HG02943 (cell line): ENCODE data around the gene TRPV4.

Experiments
- ATAC-seq: cut with Tn5 transposase; IDR thresholded peaks from one replicate; pipeline ENCODE4 v1.9.1; 2021; ENCODE audit warnings: mild to moderate bottlenecking, low read depth, moderate library complexity; ENCODE audit not compliant: unreplicated experiment

The TRPV4 gene

DNA sequence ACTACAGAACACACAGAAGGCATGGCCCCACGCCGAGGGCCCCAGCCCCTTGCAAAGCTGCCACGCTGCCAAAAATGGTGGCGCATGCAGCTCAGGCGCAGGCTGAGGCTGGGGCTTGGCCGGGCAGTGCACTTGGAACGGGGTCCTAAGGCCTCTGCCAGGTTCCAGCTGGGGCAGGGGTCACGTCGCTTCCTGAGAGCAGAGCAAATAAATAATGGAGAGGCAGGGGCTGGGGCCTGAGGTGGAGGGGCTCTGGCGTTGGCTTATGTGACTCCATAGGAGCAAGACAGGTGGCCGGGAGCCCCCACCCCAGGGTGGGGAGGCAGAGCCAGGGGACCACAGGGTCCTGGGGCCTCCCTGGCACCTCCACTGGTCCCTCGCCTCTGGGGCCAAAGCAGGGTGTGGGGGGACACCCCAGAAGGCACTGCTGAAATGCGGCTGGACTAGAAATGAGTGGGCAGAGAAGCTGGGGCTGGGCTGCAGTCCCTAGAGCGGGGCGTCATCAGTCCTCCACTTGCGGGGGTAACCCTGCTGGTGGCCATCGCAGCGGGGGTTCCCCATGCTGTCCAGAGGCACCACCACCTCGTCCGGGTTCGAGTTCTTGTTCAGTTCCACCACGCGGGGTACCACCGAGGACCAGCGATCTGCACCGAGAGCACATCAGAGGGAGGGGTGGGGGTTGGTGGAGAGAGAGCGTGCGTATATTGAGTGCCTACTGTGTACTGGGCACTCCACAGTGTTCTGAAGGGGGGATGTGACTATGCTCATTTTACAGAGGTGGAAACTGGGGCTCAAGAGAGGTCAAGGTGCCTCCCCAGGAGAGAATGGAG is 49.8 kb downstream of the TRPV4 start:
- ATAC-seq: no peak

DNA sequence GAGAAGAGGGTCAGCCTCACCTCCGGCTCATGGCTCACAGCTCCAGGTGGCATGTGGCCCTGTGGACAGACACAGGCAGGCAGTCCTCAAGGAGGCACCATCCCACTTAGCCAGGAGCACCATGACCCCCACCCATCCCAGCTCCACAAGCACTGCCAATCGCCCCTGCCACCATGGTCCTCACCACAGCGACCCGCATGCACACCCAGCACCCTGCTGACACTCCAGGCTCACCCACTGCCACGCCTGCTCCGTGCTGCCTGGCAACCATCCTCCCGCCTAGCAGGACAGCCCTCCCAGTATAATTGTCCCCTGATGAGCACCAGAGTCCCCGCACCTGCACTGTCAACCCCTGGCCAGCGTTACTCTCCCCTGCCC is 50.9 kb downstream of the TRPV4 start:
- ATAC-seq: no peak

DNA sequence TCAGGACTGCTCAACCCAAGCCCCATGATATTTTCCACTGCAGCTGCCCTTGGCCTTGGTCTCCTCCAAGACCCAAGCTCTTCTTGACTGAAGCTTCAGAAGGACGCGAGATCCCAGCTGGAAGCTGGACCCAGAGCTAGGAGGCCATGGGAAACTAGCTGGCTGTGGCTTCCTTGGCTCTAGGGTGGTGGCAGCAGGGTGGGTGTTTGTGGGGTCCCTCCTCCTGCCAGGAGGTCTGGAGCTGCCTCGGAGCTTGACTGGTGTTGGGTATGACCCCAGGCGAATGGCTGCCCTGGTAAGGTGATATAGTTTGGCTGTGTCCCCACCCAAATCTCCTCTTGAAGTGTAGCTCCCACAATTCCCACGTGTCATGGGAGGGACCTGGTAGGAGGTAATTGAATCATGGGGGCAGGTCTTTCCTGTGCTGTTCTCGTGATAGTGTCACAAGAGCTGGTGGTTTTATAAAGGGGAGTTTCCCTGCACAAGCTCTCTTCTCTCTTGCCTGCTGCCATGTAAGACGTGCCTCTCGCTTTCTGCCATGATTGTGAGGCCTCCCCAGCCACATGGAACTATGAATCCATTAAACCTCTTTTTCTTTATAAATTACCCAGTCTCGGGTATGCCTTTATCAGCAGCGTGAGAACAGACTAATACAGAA is 51.4 kb downstream of the TRPV4 start:
- no peak for ATAC-seq

DNA sequence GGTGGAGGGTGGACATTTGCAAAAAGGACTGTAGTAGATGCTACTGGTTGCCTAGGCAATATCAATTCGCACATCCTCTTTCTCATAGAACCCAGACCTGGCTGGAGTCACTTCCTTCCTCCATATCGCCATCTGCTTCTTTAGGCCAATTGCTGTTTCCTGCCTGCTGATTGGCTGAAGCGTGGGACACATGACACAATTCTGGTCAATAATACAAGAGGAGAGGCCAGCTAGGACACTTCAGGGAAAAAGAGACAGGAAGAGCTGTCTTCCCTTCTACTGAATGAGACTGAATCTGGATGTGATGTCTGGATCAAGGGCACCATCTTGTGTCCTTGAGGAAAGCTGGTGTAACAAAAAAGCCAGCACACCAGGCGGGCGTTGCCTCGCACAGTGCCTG is 53.8 kb downstream of the TRPV4 start:
- no peak for ATAC-seq

DNA sequence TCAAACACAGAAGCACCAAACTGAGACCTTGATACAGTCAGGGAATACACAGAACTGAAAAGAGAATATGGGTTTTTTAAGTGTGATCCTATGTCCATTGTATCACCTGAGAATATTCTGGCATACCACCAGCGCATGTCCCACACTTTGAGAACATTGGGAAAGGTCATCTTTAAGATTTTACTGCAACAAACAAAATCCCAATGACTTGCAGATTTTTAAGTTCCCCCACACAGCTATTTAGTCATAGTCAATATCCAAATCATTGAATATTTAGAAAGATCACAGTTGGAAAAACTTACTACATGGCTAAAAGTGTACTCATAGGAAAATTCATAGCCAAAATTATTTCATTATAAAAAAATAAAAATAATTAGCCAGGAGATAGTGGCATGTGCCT is 54.5 kb downstream of the TRPV4 start:
- no peak for ATAC-seq

DNA sequence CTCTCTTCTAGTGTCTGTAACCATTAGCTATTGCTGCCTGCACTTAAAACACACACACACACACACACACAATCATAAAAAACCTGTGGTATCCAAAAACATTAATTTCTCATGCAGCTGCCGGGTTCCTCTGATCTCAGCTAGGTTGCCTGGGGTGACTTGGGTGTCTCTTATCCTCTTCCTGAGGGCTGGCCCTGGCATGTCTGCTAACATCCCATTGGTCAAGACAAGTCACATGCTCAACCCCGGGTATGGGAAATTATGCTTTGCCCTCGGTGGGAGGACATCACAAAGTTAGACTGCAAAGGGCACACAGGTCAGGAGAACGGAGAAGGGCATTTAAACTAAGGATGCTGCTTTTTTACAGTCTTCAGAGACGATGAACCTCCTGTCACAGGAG is 55.7 kb downstream of the TRPV4 start:
- no peak for ATAC-seq

DNA sequence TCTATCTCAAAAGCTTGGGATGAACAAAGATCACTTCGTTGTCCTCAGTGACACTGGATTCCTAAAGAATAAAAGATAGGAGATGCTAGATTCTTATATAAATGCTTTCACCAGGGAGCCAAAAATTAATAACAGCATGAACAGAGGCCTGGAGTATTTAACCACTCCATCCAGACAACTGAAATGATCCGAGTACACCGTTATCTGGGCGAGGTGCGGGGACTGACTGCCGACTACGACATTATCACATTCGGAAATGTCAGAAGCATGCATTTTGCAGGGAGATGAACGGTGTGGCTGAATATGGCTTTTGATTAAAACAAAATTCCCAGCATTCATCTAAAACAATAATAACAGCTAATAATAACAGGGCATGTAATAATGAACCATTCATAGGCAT is 56.6 kb downstream of the TRPV4 start:
- no peak for ATAC-seq

DNA sequence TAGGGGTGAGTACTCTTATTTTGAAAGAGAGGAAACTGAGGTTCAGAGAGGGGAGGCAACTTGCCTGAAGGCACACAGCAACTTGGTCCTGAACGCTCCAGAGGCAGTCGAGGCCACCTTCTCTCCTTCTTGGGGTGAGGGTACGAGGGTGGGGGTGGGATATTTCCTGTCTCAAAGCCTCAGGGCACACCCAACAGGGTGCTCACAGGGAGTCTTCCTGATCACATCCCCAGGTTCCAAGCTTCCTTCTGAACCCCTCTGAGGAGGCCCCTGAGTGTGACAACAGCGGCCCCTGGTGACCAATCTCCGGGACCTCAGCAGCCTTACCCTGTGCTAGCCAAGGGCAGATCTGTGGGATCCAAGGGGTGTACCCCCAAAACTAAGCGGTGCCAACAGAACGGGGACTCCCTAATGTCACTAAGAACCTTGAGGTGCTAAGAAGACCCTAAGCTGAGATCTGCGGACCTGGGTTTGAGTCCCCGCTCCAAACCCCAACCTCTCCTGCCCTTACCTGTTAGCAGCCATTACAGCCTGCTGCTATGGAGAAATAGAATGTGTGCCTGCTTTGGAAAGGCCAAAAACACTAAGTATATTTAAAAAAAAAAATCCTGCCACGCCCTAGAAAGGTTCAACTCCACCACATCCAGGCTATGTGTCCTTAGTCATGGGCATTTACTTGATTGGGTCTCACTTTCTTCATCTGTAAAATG is 57.9 kb downstream of the TRPV4 start:
- ATAC-seq: no peak

DNA sequence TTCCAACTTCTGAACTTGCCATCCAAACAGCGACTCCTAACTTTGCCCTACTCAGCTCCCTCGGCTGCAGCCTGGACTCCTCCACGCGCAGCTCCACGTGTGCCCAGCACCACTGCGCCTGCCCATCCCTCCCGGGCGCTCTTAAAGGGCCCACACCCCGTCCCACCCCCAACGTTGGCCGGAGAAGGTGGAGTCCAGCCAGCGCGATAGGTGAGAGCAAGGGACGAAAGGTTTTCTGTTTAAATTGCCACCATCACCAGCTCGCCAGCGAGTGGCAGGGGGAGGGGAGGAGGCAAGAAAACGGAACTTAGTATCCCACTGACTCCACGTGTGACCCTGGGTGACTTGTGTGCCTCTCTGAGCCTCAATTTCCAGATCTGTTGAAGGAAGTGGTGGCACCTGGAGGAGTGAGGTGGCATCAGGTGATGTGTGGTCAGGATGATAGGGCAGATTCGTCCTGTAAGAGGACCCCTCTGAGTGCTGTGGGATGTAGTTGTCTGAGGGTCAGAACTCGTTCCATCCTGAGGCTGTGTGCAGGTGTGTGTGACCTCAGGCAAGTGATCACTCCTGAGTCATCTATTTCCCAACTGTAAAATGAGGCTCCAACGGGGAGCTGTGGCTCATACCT is 59.7 kb downstream of the TRPV4 start:
- ATAC-seq: no peak

DNA sequence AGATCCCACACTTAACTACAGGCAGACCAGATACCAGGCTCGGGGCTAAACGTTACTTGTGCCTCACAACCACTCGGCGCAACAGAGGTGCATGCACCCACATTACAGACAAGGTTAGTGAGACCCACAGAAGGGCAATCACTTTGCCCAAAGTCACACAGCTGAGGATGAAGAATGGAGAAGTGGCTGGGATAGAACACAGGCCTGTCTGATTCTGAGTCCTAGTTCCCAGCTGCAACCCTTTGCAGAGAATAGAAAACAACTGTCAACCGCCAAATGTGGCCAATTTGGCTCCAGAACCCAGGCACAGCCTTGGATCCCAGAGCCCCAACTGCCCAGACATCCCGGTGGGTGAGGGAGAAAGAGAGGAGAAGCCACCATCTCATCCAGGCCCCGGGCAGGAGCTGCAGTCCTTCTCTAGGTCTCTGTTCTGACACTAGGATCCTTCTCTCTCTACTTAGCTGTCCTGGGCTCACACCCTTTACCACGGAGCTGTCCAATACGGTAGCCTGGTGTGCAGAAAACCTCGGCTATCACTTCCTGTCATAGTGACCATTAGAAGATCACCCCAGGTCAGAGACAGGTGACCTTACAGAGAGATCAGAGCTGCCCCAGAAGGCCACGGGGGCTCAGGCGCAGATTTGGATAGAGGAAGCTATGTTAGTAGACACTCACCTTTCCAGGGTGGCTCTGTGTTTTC is 60.4 kb downstream of the TRPV4 start:
- ATAC-seq: no peak

DNA sequence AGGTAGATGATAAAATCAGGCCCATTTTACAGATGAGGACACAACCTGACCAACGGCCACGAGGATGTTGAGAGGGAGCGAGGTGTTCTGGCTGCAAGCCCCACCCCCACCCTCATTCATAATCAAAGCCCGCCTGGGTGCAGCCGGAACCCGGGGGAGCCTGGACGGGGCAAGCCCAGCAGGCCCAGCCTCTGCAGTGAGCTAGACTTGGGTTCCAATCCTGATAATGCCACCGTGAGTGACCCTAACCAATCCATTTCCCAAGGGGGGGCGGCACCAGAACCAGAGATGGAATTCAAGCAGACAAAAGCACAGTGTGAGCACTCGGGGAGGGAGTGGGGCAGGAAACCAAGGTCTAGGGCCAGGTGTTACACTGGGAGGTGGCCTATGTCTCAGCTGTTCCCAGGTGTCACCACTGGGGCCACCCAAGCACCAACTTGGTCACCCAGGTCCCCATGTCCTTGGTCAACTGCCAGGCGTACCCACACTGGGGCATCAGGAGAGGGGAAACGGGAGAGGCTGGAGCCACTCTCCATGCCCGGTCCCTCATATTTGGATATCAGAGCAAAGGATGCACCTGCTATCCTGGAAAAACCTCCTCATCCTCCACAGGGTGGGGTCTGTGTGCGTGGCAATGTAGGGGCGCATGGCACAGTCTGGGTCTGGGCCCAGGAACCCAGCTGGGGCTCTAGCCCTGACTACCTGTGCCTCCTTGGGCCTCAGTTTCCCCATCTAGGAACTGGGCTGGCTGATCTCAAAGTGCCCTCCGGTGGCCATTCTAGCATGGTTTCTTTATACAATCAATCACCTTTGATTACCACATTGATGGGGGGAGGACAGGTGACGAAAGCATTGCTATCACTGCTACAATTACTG is 61.2 kb downstream of the TRPV4 start:
- no peak for ATAC-seq

DNA sequence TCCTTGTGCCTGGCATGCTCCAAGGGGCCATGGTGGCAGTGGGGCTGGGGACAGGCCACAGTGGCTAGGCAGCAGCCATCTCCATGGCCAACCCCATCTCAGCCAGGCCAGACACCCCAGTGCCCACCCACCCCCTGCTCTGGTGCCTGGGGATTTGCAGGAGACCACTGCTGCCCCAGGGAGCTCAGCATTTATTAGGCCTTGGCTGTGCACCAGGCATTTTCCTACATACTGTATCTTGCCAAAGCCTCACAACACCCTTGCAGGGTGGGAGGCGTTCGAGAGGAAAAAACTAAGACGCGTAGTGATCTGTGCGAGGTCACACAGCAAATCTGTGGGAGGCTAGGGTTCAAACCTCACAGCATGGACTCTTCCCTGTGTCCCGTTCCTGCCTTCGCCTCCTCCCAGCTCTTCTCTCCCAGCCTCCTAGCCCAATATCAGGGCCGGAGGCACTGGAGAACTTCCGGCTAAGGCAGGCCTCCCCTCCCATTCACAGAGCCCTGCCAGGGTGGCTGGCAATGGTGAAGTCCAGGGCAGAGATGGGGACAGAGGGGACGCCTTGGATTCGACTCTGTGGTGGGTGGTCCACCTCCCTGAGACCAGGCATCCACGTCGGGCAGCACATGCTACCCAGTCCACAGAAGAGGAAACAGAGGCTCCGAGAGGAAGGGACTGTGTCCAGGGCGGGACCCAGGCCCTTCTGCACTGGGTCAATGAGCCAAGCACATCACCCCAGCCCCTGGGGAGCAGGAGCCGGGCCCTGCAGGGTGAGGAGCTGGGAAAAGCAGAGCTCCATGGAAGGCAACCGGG is 62.1 kb downstream of the TRPV4 start:
- no peak for ATAC-seq

DNA sequence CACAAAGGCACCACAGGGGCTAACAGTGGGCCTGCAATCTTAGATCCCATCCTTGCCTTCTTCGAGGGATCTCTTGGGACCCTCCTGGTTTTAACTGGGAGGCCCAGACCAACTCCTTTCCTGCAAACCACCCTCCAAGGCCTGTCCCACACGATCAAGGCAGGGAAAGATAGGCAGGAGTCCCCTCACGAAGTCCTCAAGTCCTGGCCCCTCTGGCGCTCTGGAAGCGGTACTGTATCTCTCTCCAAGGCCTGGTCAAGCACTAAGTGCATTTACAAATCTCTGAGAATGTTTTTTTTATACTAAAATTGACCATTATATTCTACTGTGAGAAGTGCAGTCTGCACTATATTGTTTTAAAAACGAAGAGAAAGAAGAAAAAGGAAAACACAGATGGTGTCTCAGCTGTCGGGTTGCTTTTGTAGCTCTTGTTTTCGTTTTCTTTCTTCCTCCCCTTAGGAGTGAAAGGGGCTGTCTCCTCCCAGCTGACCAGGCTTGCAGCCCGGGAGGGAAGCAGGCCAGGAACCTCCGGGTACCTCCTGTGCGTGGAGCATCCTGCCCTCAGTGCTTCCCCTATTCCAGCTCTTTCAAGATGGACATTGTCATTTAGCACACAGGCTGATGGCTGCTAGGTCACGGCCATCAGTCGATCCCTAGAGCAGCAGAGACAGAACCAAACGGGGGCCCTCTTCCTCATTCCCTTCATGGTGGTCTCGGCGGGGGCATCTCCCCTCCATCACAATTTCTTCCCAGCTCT is 62.9 kb downstream of the TRPV4 start:
- ATAC-seq: no peak

DNA sequence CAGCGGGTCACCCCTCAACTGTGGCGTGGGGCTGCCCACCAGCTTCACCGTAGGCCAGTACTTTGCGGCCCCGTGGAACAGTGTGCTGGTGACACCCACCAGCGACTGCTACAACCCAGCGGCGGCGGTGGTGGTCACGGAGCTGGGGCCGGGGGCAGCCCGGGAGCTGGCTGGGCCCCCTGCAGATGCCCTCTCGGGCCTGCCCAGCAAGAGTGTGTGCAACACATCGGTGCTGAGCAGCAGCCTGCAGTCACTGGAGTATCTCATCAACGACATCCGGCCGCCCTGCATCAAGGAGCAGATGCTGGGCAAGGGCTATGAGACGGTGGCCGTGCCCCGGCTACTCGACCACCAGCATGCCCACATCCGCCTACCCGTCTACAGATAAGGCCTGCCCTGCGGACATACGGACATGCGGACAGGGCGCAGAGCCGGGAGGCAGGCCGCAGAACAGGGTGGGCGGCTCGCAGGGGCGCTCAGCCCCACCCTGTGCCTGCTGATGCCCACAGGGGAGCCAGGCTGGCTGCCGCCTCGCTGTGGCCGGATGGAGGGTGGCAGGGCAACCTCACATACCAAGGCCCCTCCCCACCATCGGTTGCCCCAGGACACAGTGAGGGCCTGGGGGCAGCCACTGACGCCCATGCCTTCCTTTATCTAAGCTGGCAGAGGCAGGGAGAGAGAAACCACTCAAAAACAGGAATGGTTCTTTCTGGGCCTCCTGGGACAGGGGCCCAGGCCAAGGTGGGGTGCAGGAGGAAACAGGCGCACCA is 64.1 kb downstream of the TRPV4 start:
- no peak for ATAC-seq

DNA sequence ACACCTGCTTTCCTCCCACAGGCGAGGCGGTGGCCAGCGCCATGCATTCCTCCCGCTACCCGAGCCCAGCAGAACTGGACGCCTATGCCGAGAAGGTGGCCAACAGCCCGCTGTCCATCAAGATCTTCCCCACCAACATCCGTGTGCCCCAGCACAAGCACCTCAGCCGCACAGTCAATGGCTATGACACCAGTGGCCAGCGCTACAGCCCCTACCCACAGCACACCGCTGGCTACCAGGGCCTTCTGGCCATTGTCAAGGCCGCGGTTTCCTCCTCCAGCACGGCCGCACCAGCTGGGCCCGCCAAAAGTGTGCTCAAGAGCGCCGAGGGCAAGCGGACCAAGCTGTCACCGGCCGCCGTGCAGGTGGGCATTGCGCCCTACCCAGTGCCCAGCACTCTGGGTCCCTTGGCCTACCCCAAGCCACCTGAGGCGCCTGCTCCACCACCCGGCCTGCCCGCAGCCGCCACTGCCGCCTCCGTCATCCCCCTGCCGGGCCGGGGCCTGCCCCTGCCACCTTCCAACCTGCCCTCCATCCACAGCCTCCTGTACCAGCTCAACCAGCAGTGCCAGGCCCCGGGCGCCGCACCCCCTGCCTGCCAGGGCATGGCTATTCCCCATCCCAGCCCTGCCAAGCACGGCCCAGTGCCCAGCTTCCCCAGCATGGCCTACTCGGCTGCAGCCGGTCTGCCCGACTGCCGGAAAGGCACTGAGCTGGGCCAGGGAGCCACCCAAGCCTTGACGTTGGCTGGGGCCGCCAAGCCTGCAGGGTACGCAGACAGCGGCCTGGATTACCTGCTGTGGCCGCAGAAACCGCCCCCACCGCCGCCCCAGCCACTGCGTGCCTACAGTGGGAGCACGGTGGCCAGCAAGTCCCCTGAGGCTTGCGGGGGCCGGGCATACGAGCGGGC is 65.0 kb downstream of the TRPV4 start:
- ATAC-seq: no peak

DNA sequence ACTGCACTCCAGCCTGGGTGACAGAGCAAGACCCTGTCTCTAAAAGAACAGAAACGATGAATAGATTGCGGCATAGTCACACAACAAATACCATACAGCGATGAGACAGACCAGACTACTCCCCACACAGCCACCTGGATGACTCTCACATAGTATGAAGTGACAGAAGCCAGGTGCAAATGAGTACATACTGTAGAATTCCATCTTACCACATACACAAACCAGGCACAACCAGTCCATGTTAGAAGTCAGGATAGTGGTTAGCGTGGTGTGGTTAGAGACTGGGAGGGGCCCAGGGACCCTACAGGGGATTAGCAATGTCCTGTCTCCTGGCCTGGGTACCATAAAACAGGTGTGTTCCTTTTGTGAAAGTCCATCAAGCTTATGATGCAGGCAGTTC is 65.7 kb downstream of the TRPV4 start:
- ATAC-seq: no peak
